ENCODE data around the gene NAXD. TPM values are rescaled to one million over a fixed set of nuclear protein-coding genes. Genes with fewer than 3 reads are reported as not detected.
A peak's percentile ranks its signal among the peaks of the same experiment; 100 is the strongest.

NAXD gene
- total RNA-seq, 1 donor from 2014 or later: 25.8 TPM

GRCh38 chr13:110616103-110617101 is 1.1 kb downstream of the NAXD start:
- H2AFZ ChIP-seq (ENCODE audit: low read depth, low read length): peak overlapping the region; percentile 97

GRCh38 chr13:110617321-110618072 is 2.2 kb downstream of the NAXD start:
- peaks cover 25% of the 10 kb centered on the region for H3K4me1 ChIP-seq (ENCODE audit: insufficient read depth, low read length)
- peaks cover 2% of the 10 kb centered on the region for H3K27me3 Mint-ChIP-seq (ENCODE audit: low read depth, unreplicated experiment)
- FAIRE-seq (no peak), DNase-seq (ENCODE audit: low read depth) (peak; percentile 77)
- peak overlapping the region; percentile 91 for H3K4me3 Mint-ChIP-seq (ENCODE audit: unreplicated experiment)
- H3K9me3 ChIP-seq (ENCODE audit: insufficient read depth, low read depth, low read length): no peaks in the 10 kb centered on the region
- H3K4me2 ChIP-seq (ENCODE audit: low read length): peak overlapping the region; percentile 91
- no peaks in the 10 kb centered on the region for H3K36me3 ChIP-seq (ENCODE audit: insufficient read depth, low read length)
- peaks cover 75% of the 10 kb centered on the region for H3K79me2 ChIP-seq (ENCODE audit: insufficient read depth, low read length)
- H3K4me1 Mint-ChIP-seq (ENCODE audit: low read depth, unreplicated experiment): peaks cover 14% of the 10 kb centered on the region
- no peak overlapping the region for H3K27ac Mint-ChIP-seq (ENCODE audit: unreplicated experiment)
- no peak overlapping the region for H2AFZ ChIP-seq (ENCODE audit: low read depth, low read length)
- H3K27ac ChIP-seq (ENCODE audit: low read depth, low read length): peak overlapping the region; percentile 83
- H3K27me3 ChIP-seq (ENCODE audit: insufficient read depth, low read length): no peaks in the 10 kb centered on the region
- H4K20me1 ChIP-seq (ENCODE audit: insufficient read depth, low read length): peaks cover 64% of the 10 kb centered on the region
- H3K9me3 Mint-ChIP-seq (ENCODE audit: unreplicated experiment): peaks cover 7% of the 10 kb centered on the region
- peak overlapping the region; percentile 94 for H3K9ac ChIP-seq (ENCODE audit: low read length)
- H3K4me3 ChIP-seq (ENCODE audit: insufficient read depth, low read depth, low read length): no peak overlapping the region
- no peak for TF ChIP-seq CTCF (IDR thresholded peaks at IDR 0.05; ENCODE audit: insufficient read depth, low read depth, low read length)
- no peak for TF ChIP-seq EZH2 (IDR thresholded peaks at IDR 0.05; ENCODE audit: insufficient read depth, low read length)
- peaks cover 3% of the 10 kb centered on the region for H3K36me3 Mint-ChIP-seq (ENCODE audit: low read depth, unreplicated experiment)

More at GRCh38 chr13:110616103-110617101, 1.1 kb downstream of the NAXD start:
- Mint-ChIP-seq H3K27ac (ENCODE audit: unreplicated experiment) (peak overlapping the region; percentile 67), H3K9me3 (ENCODE audit: unreplicated experiment) (peaks cover 7% of the 10 kb centered on the region), H3K4me3 (ENCODE audit: unreplicated experiment) (peak overlapping the region; percentile 91), H3K4me1 (ENCODE audit: low read depth, unreplicated experiment) (peaks cover 14% of the 10 kb centered on the region), H3K27me3 (ENCODE audit: low read depth, unreplicated experiment) (peaks cover 4% of the 10 kb centered on the region), H3K36me3 (ENCODE audit: low read depth, unreplicated experiment) (peaks cover 3% of the 10 kb centered on the region)
- Histone ChIP-seq H3K9me3 (ENCODE audit: insufficient read depth, low read depth, low read length) (no peaks in the 10 kb centered on the region), H3K27me3 (ENCODE audit: insufficient read depth, low read length) (no peaks in the 10 kb centered on the region), H3K4me1 (ENCODE audit: insufficient read depth, low read length) (peaks cover 25% of the 10 kb centered on the region), H3K4me2 (ENCODE audit: low read length) (peak overlapping the region; percentile 91), H3K79me2 (ENCODE audit: insufficient read depth, low read length) (peaks cover 64% of the 10 kb centered on the region), H3K36me3 (ENCODE audit: insufficient read depth, low read length) (no peaks in the 10 kb centered on the region), H3K9ac (ENCODE audit: low read length) (peak overlapping the region; percentile 94), H4K20me1 (ENCODE audit: insufficient read depth, low read length) (peaks cover 53% of the 10 kb centered on the region), H3K4me3 (ENCODE audit: insufficient read depth, low read depth, low read length) (peak overlapping the region; percentile 82), H3K27ac (ENCODE audit: low read depth, low read length) (peak overlapping the region; percentile 83)
- peak; percentile 46 for DNase-seq (ENCODE audit: low read depth)
- FAIRE-seq: peak; percentile 63
- TF ChIP-seq EZH2 (IDR thresholded peaks at IDR 0.05; ENCODE audit: insufficient read depth, low read length): no peak
- TF ChIP-seq CTCF (IDR thresholded peaks at IDR 0.05; ENCODE audit: insufficient read depth, low read depth, low read length): peak; percentile 7
